DOHH2 (cell line): ENCODE measurements around the gene NRXN3.

Experiments used
- EZH2phosphoT487 ChIP-seq: fragments of 200-600 bp; sonication (generic); IDR thresholded peaks from 2 replicates; pipeline ENCODE4 v1.6.1; 2017; ENCODE audit warnings: borderline replicate concordance, mild to moderate bottlenecking, antibody characterized with exemption, low read length, moderate library complexity, mixed read lengths
- TF ChIP-seq, protein P1 (sequence below): fragments of 200-600 bp; sonication (generic); IDR thresholded peaks from one replicate; pipeline ENCODE4 v1.5.1; 2014; ENCODE audit warnings: antibody characterized with exemption, mild to moderate bottlenecking, low read depth, low read length; ENCODE audit not compliant: poor library complexity, severe bottlenecking

DNA sequence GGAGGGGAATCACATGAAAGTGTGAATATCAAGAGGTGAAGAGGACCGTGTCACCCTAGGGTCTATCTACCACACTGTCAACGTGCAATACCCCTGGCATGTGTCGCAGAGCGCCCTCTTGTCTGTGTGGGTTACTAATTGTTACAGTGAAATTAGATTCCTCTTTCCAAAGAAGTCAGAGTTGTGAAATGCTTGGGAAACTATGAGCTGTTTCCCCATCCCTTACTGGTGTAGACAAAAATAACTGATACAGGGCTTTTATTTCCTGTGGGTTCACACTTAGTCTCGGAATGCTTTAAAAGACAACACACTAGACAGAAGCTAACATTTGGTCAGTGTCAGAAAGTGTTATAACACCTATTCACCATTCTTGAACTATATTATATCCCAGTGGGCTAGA is 597.3 kb downstream of the NRXN3 start:
- TF ChIP-seq, protein P1, sequence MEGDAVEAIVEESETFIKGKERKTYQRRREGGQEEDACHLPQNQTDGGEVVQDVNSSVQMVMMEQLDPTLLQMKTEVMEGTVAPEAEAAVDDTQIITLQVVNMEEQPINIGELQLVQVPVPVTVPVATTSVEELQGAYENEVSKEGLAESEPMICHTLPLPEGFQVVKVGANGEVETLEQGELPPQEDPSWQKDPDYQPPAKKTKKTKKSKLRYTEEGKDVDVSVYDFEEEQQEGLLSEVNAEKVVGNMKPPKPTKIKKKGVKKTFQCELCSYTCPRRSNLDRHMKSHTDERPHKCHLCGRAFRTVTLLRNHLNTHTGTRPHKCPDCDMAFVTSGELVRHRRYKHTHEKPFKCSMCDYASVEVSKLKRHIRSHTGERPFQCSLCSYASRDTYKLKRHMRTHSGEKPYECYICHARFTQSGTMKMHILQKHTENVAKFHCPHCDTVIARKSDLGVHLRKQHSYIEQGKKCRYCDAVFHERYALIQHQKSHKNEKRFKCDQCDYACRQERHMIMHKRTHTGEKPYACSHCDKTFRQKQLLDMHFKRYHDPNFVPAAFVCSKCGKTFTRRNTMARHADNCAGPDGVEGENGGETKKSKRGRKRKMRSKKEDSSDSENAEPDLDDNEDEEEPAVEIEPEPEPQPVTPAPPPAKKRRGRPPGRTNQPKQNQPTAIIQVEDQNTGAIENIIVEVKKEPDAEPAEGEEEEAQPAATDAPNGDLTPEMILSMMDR, result no peak
- TF ChIP-seq EZH2phosphoT487, result no peak
